Thoracic aorta (tissue), 2 donors: ENCODE results near the gene PHOX2A. TPM values are rescaled to one million over a fixed set of nuclear protein-coding genes. Genes with fewer than 3 reads are reported as not detected.

Experiments
- ATAC-seq: fragments of 150-250 bp; one replicate; pipeline ENCODE4 v1.8.0; 2017; ENCODE audit warnings: low read depth; ENCODE audit not compliant: insufficient number of reproducible peaks, low FRiP score
- DNase-seq: peaks from one replicate; pipeline ENCODE4 v3.0.0-alpha.2; 2020; ENCODE audit warnings: low spot score
- H3K27ac ChIP-seq, 2 donors: fragments of 200-600 bp; sonication (generic); 1 replicate in 1 of 2; 2 replicates in 1 of 2; pipeline ENCODE4 v1.5.1; 2016; ENCODE audit warnings: mild to moderate bottlenecking in 2 of 2, moderate library complexity in 2 of 2
- H3K27me3 ChIP-seq: fragments of 200-600 bp; sonication (generic); replicated peaks from 2 replicates; pipeline ENCODE4 v1.6.0; 2016; ENCODE audit warnings: mild to moderate bottlenecking; ENCODE audit not compliant: insufficient read depth
- H3K36me3 ChIP-seq: fragments of 200-600 bp; sonication (generic); one replicate; pipeline ENCODE4 v1.5.1; 2016
- H3K4me1 ChIP-seq, 2 donors: fragments of 200-600 bp; sonication (generic); 1 replicate in 1 of 2; 2 replicates in 1 of 2; pipeline versions ENCODE4 v1.5.1 to v1.6.0; 2016; ENCODE audit warnings: low read depth in 2 of 2, mild to moderate bottlenecking in 1 of 2; ENCODE audit not compliant: control insufficient read depth in 1 of 2
- H3K4me3 ChIP-seq: fragments of 200-600 bp; sonication (generic); 2 replicates; pipeline ENCODE4 v1.5.1; 2016; ENCODE audit warnings: mild to moderate bottlenecking
- H3K9me3 ChIP-seq: fragments of 200-600 bp; sonication (generic); 2 replicates; pipeline ENCODE4 v1.5.1; 2016
- CTCF ChIP-seq: fragments of 200-600 bp; sonication (generic); IDR thresholded peaks from one replicate; pipeline ENCODE4 v1.5.1; 2019; ENCODE audit warnings: antibody characterized with exemption
- total RNA-seq, 2 donors: library from RNA; depleted of rRNA; stranded (reverse); fragments of >200 nt; gene quantifications; one replicate each; pipeline versions ENCODE4 v1.1.0 to v1.2.3, GENCODE V29; 2016

PHOX2A gene
- total RNA-seq, 2 donors from 2014 or later: not detected

- no peak for ATAC-seq
- Histone ChIP-seq H3K4me3 (peak overlapping the region; percentile 99), H3K4me1 (peaks cover 3 to 33% of the 10 kb centered on the region in 2 donors), H3K27me3 (no peaks in the 10 kb centered on the region), H3K27ac (peak overlapping the region; percentile 83 to 92), H3K9me3 (no peaks in the 10 kb centered on the region), H3K36me3 (no peaks in the 10 kb centered on the region)
- TF ChIP-seq CTCF: no peak
- DNase-seq: no peak
These were observed 21.7 kb downstream of the PHOX2A start for GRCh38 chr11:72222106-72222891.

- Histone ChIP-seq H3K9me3 (no peaks in the 10 kb centered on the region), H3K4me1 (peaks cover 3 to 25% of the 10 kb centered on the region in 2 donors), H3K4me3 (no peak overlapping the region), H3K27me3 (no peaks in the 10 kb centered on the region), H3K27ac (no peak overlapping the region), H3K36me3 (no peaks in the 10 kb centered on the region)
- ATAC-seq (no peak), DNase-seq (no peak)
- TF ChIP-seq CTCF: no peak
These were observed 22.4 kb downstream of the PHOX2A start for GRCh38 chr11:72221386-72222075.

- DNase-seq: no peak
These were observed 23.1 kb downstream of the PHOX2A start for GRCh38 chr11:72220696-72221363.

GRCh38 chr11:72218251-72218745 lies 25.7 kb downstream of the PHOX2A start:
- peaks cover 0 to 12% of the 10 kb centered on the region in 2 donors for H3K4me1 ChIP-seq
- peak overlapping the region; percentile 14 for H3K4me3 ChIP-seq
- H3K36me3 ChIP-seq: no peaks in the 10 kb centered on the region
- TF ChIP-seq CTCF: no peak
- ATAC-seq (no peak), DNase-seq (no peak)
- no peaks in the 10 kb centered on the region for H3K27me3 ChIP-seq
- H3K27ac ChIP-seq: no peak overlapping the region
- no peaks in the 10 kb centered on the region for H3K9me3 ChIP-seq

More at GRCh38 chr11:72220696-72221363, 23.1 kb downstream of the PHOX2A start:
- Histone ChIP-seq H3K4me1 (peaks cover 2 to 20% of the 10 kb centered on the region in 2 donors), H3K36me3 (no peaks in the 10 kb centered on the region), H3K9me3 (no peaks in the 10 kb centered on the region), H3K4me3 (no peak overlapping the region), H3K27ac (no peak overlapping the region), H3K27me3 (no peaks in the 10 kb centered on the region)
- no peak for ATAC-seq
- TF ChIP-seq CTCF: no peak

- TF ChIP-seq CTCF: no peak
- Histone ChIP-seq H3K4me1 (peaks cover 0 to 11% of the 10 kb centered on the region in 2 donors), H3K27ac (peak overlapping the region in 1 of 2 donors; percentile 15), H3K27me3 (no peaks in the 10 kb centered on the region), H3K9me3 (no peaks in the 10 kb centered on the region), H3K36me3 (no peaks in the 10 kb centered on the region), H3K4me3 (peak overlapping the region; percentile 45)
- ATAC-seq: no peak
- no peak for DNase-seq
These were observed 26.1 kb downstream of the PHOX2A start for GRCh38 chr11:72217841-72218240.
